Endothelial cell of umbilical vein (primary cell): ENCODE results near the gene NINJ2. TPM values are rescaled to one million over a fixed set of nuclear protein-coding genes. Genes with fewer than 3 reads are reported as not detected.

Source experiments
- BruUV-seq: library from RNA; stranded (reverse); fragments of 400-500 nt; replicated peaks from 2 replicates; lab custom pipeline; 2021; lab: Mats Ljungman, UMichigan
- CTCF ChIA-PET: fragments of 300-600, 350-600 bp; sonication (Branson Sonifier 250); formaldehyde crosslinking; loops from one replicate; lab custom pipeline; 2021; ENCODE audit warnings: antibody characterized with exemption, inconsistent platforms; lab: Charles Lee
- POLR2A ChIA-PET: fragments of 300-600, 350-600 bp; sonication (Branson Sonifier 250); formaldehyde crosslinking; loops from one replicate; lab custom pipeline; 2021; ENCODE audit warnings: antibody characterized with exemption, inconsistent platforms; lab: Charles Lee
- DNase-seq: peaks from one replicate; pipeline ENCODE4 v3.0.0-alpha.2; 2011; ENCODE audit warnings: low read depth, low spot score
- FAIRE-seq: peaks from 2 replicates; lab custom pipeline; 2011; peaks lifted over from hg19 to GRCh38; lab: Jason Lieb, UNC
- H2AFZ ChIP-seq: 2 replicates; pipeline ENCODE4 v1.6.0; 2012; ENCODE audit warnings: low read depth, low read length, control low read depth, inconsistent platforms
- H3K27ac ChIP-seq: 2 replicates; pipeline ENCODE4 v1.5.1; 2011; ENCODE audit warnings: low read depth, mild to moderate bottlenecking, control low read depth, low read length, moderate library complexity; ENCODE audit not compliant: insufficient read depth
- H3K27me3 ChIP-seq, 2 experiments: 2 replicates each; pipeline versions ENCODE4 v1.6.0 to v1.6.1; 2011; ENCODE audit warnings: low read length in 2 of 2, mixed read lengths in 1 of 2; ENCODE audit not compliant: control insufficient read depth in 2 of 2, insufficient read depth in 2 of 2
- H3K36me3 ChIP-seq, 2 experiments: 2 replicates in 1 of 2; 3 replicates in 1 of 2; pipeline ENCODE4 v1.5.1; 2011; ENCODE audit warnings: low read length in 2 of 2, mild to moderate bottlenecking in 1 of 2, moderate library complexity in 1 of 2; ENCODE audit not compliant: control insufficient read depth in 2 of 2, insufficient read depth in 2 of 2; ENCODE audit errors: extremely low read depth in 1 of 2
- H3K4me1 ChIP-seq: 3 replicates; pipeline ENCODE4 v1.5.1; 2011; ENCODE audit warnings: mild to moderate bottlenecking, low read length; ENCODE audit not compliant: control insufficient read depth, insufficient read depth; ENCODE audit errors: extremely low read depth
- H3K4me2 ChIP-seq: 2 replicates; pipeline ENCODE4 v1.6.1; 2011; ENCODE audit warnings: low read length, control low read depth, mixed read lengths; ENCODE audit not compliant: insufficient read depth
- H3K4me3 ChIP-seq, 3 experiments: fragments of 200-600 bp in 1 of 3; sonication (generic), shearing (Covaris generic) in 1 of 3; replicated peaks in 1 of 3; 2 replicates each; pipeline ENCODE4 v1.5.1; 2011 to 2016; ENCODE audit warnings: control low read depth in 3 of 3, low read length in 3 of 3, mild to moderate bottlenecking in 2 of 3, inconsistent platforms in 1 of 3, low read depth in 1 of 3, moderate library complexity in 1 of 3; ENCODE audit not compliant: insufficient read depth in 1 of 3
- H3K79me2 ChIP-seq: 2 replicates; pipeline ENCODE4 v1.6.0; 2012; ENCODE audit warnings: low read length, inconsistent platforms; ENCODE audit not compliant: control insufficient read depth, insufficient read depth
- H3K9ac ChIP-seq: replicated peaks from 2 replicates; pipeline ENCODE3; 2011; ENCODE audit warnings: low read length, control low read depth; ENCODE audit not compliant: insufficient read depth; ENCODE audit errors: extremely low read depth
- H3K9me1 ChIP-seq: replicated peaks from 3 replicates; pipeline ENCODE4 v1.6.0; 2011; ENCODE audit warnings: mild to moderate bottlenecking, low read length; ENCODE audit not compliant: control insufficient read depth, insufficient read depth; ENCODE audit errors: extremely low read depth
- H3K9me3 ChIP-seq: replicated peaks from 2 replicates; pipeline ENCODE4 v1.5.1; 2012; ENCODE audit warnings: low read length, inconsistent platforms; ENCODE audit not compliant: control insufficient read depth, insufficient read depth
- H4K20me1 ChIP-seq: replicated peaks from 2 replicates; pipeline ENCODE3; 2011; ENCODE audit warnings: mild to moderate bottlenecking, low read length; ENCODE audit not compliant: control insufficient read depth, insufficient read depth; ENCODE audit errors: extremely low read depth
- EZH2 ChIP-seq: IDR thresholded peaks from 2 replicates; pipeline ENCODE4 v1.6.1; 2012; ENCODE audit warnings: borderline replicate concordance, low read depth, mild to moderate bottlenecking, moderate library complexity, low read length, inconsistent platforms; ENCODE audit not compliant: severe bottlenecking
- FOS ChIP-seq: IDR thresholded peaks from 2 replicates; pipeline ENCODE4 v1.6.1; 2011; ENCODE audit warnings: mild to moderate bottlenecking, low read length, moderate library complexity, borderline replicate concordance; ENCODE audit not compliant: insufficient read depth
- GATA2 ChIP-seq: IDR thresholded peaks from 2 replicates; pipeline ENCODE4 v1.7.0; 2011; ENCODE audit warnings: low read depth, mild to moderate bottlenecking, moderate library complexity, mixed read lengths, low read length; ENCODE audit not compliant: insufficient read length, insufficient read depth
- JUN ChIP-seq: IDR thresholded peaks from 2 replicates; pipeline ENCODE4 v1.6.1; 2011; ENCODE audit warnings: borderline replicate concordance, low read depth; ENCODE audit not compliant: insufficient read length, insufficient read depth
- MYC ChIP-seq: IDR thresholded peaks from one replicate; pipeline ENCODE4 v1.6.1; 2011; ENCODE audit warnings: mild to moderate bottlenecking, low read depth, low read length
- POLR2A ChIP-seq: IDR thresholded peaks from 2 replicates; pipeline ENCODE4 v1.6.1; 2012; ENCODE audit warnings: low read depth, mild to moderate bottlenecking, control low read depth, low read length
- POLR2AphosphoS5 ChIP-seq: IDR thresholded peaks from 2 replicates; pipeline ENCODE4 v1.6.1; 2012; ENCODE audit warnings: low read depth, mild to moderate bottlenecking, control low read depth, low read length, moderate library complexity; ENCODE audit not compliant: insufficient read depth
- dilution Hi-C: fragments of 300-500 bp; cut with MboI; formaldehyde crosslinking; loops from one replicate; pipeline ENCODE4 v1.15.0; 2019; ENCODE audit warnings: low sequenced_read_pairs; ENCODE audit not compliant: extremely low pct_ligation_motif_present
- intact Hi-C: fragments of 100-400 bp; cut with micrococcal nuclease; formaldehyde crosslinking; loops from one replicate; pipeline ENCODE4 v1.10.0; 2022
- polyA plus RNA-seq, 4 experiments: library from polyadenylated mRNA; depleted of rRNA in 3 of 4; stranded (reverse) in 3 of 4; unstranded in 1 of 4; fragments of >200 nt; gene quantifications; 2 replicates each; pipeline versions ENCODE4 v1.2.1 to v1.2.3, GENCODE V29; 2011 to 2012; ENCODE audit warnings: missing spikeins in 1 of 4
- total RNA-seq: library from RNA; stranded (reverse); gene quantifications from 2 replicates; pipeline ENCODE4 v1.2.3, GENCODE V29; 2021
- TF ChIP-seq, protein P1 (sequence below): IDR thresholded peaks from 2 replicates; pipeline ENCODE4 v1.6.1; 2011; ENCODE audit not compliant: insufficient read depth, insufficient read length
- TF ChIP-seq, protein P2 (sequence below), 2 donors: IDR thresholded peaks; 1 replicate in 1 of 2; 2 replicates in 1 of 2; pipeline ENCODE4 v1.5.1; 2011; ENCODE audit warnings: low read length in 2 of 2, mild to moderate bottlenecking in 2 of 2, moderate library complexity in 2 of 2, control low read depth in 1 of 2, inconsistent platforms in 1 of 2, low read depth in 1 of 2; ENCODE audit not compliant: insufficient read depth in 1 of 2; ENCODE audit errors: extremely low read depth in 1 of 2

Gene NINJ2
- total and polyA plus RNA-seq, 2 donors (not counting 3 experiments of a cell fraction or from before 2014, with no cell fraction given): 0.75 to 4.4 TPM

DNA sequence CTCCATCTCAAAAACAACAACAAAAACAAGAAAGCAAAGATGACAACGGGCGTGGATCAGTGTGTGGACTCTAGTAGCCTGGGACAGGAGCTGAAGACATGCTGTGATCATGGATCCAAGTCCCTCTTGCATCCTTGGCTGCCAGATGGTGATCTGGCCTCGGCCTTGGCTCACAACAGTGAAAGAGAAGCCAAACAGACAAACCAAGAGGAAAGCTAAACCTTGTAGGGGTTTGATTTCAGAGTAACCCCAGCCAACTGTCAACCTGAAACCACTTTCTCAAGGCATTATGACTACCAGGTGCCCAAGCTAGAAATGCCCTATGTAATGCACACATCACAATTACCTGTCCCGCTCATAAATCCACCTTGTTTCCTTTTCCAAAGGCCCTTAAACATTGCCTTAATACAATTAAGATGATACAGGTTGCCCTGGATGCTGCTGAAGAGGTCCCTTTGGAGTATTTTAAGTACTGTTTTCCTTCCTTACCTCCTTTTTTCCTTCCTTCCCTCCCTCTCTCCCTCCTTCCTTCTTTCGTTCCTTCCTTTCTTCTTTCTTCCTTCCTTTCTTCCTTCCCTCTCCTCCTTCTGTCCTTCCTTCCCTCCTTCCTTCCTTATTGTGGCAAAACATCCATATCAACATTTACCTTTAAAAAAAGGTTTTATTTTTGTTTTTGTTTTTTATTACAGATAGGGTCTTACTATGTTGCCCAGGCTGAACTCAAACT is 41.4 kb upstream of the NINJ2 start:
- Histone ChIP-seq H3K4me3 (no peak overlapping the region), H3K4me1 (no peaks in the 10 kb centered on the region)
- BruUV-seq: no TSS peak

More for the DNA sequence above, 41.4 kb upstream of the NINJ2 start:
- ChIA-PET POLR2A (no interaction called here), CTCF (no interaction called here)
- Histone ChIP-seq H3K27ac (no peak overlapping the region), H3K4me2 (no peak overlapping the region), H3K9ac (no peak overlapping the region), H3K9me1 (no peaks in the 10 kb centered on the region), H2AFZ (no peak overlapping the region), H3K27me3 (peaks cover 2 to 3% of the 10 kb centered on the region in 2 experiments), H3K36me3 (no peaks in the 10 kb centered on the region), H3K79me2 (no peaks in the 10 kb centered on the region), H3K9me3 (no peaks in the 10 kb centered on the region), H4K20me1 (no peaks in the 10 kb centered on the region)
- no peak for DNase-seq
- FAIRE-seq: peak; percentile 8
- no peak for TF ChIP-seq JUN
- TF ChIP-seq, protein P1, sequence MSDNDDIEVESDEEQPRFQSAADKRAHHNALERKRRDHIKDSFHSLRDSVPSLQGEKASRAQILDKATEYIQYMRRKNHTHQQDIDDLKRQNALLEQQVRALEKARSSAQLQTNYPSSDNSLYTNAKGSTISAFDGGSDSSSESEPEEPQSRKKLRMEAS: no peak
- no peak for TF ChIP-seq EZH2
- no peak for TF ChIP-seq GATA2
- TF ChIP-seq, protein P2, sequence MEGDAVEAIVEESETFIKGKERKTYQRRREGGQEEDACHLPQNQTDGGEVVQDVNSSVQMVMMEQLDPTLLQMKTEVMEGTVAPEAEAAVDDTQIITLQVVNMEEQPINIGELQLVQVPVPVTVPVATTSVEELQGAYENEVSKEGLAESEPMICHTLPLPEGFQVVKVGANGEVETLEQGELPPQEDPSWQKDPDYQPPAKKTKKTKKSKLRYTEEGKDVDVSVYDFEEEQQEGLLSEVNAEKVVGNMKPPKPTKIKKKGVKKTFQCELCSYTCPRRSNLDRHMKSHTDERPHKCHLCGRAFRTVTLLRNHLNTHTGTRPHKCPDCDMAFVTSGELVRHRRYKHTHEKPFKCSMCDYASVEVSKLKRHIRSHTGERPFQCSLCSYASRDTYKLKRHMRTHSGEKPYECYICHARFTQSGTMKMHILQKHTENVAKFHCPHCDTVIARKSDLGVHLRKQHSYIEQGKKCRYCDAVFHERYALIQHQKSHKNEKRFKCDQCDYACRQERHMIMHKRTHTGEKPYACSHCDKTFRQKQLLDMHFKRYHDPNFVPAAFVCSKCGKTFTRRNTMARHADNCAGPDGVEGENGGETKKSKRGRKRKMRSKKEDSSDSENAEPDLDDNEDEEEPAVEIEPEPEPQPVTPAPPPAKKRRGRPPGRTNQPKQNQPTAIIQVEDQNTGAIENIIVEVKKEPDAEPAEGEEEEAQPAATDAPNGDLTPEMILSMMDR (IDR thresholded peaks at IDR 0.05; ENCODE audit: extremely low read depth in 1 of 2, insufficient read depth in 1 of 2, low read depth in 1 of 2, low read length in 2 of 2): no peak
- TF ChIP-seq MYC: no peak
- no peak for TF ChIP-seq POLR2A
- no peak for TF ChIP-seq FOS
- TF ChIP-seq POLR2AphosphoS5: no peak
- intact Hi-C loops: no loop called here
- dilution Hi-C loops: no loop called here
